Common myeloid progenitor, CD34-positive (primary cell): ENCODE measurements around the gene TMEM212.
"Not testable (repeated sequence)": the region's sequence is repeated elsewhere in the genome, so short reads cannot be mapped to it uniquely, and the experiment has no call there.

Source experiments
- CTCF ChIA-PET: fragments of 350-600 bp; sonication (Branson Sonifier 250); formaldehyde crosslinking; loops from one replicate; lab custom pipeline; 2021; ENCODE audit warnings: antibody characterized with exemption; lab: Charles Lee
- POLR2A ChIA-PET: fragments of 350-600 bp; sonication (Branson Sonifier 250); formaldehyde crosslinking; loops from one replicate; lab custom pipeline; 2021; ENCODE audit warnings: antibody characterized with exemption; lab: Charles Lee
- DNase-seq, 3 donors: peaks; one replicate each; pipeline versions ENCODE4 v3.0.0 to v3.0.0-alpha.2; 2013
- H3K27ac ChIP-seq, 2 experiments: 1 replicate in 1 of 2; 2 replicates in 1 of 2; pipeline ENCODE4 v1.7.0; 2013; ENCODE audit warnings: inconsistent platforms in 2 of 2, low read length in 2 of 2, mild to moderate bottlenecking in 2 of 2, low read depth in 1 of 2, moderate library complexity in 1 of 2; ENCODE audit not compliant: severe bottlenecking in 2 of 2, insufficient read depth in 1 of 2, poor library complexity in 1 of 2
- H3K27me3 ChIP-seq, 5 experiments: replicated peaks in 2 of 5; 1 replicate in 3 of 5; 2 replicates in 2 of 5; pipeline versions ENCODE4 v1.6.1 to v1.7.0; 2013; ENCODE audit warnings: low read length in 4 of 5, mild to moderate bottlenecking in 2 of 5, moderate library complexity in 2 of 5, inconsistent platforms in 1 of 5; ENCODE audit not compliant: insufficient read depth in 5 of 5, control insufficient read depth in 4 of 5
- H3K36me3 ChIP-seq, 4 experiments: 1 replicate in 2 of 4; 2 replicates in 2 of 4; pipeline versions ENCODE4 v1.6.1 to v1.7.0; 2013; ENCODE audit warnings: low read length in 3 of 4, control low read depth in 1 of 4, mild to moderate bottlenecking in 1 of 4; ENCODE audit not compliant: control insufficient read depth in 4 of 4, insufficient read depth in 4 of 4
- H3K4me1 ChIP-seq, 4 experiments: 1 replicate in 3 of 4; 2 replicates in 1 of 4; pipeline versions ENCODE4 v1.6.1 to v1.7.1; 2013; ENCODE audit warnings: low read length in 3 of 4, mild to moderate bottlenecking in 3 of 4, control low read depth in 1 of 4, inconsistent platforms in 1 of 4, moderate library complexity in 1 of 4; ENCODE audit not compliant: control insufficient read depth in 4 of 4, insufficient read depth in 4 of 4; ENCODE audit errors: control extremely low read depth in 1 of 4
- H3K4me3 ChIP-seq, 7 experiments: 1 replicate in 4 of 7; 2 replicates in 3 of 7; pipeline versions ENCODE4 v1.5.1 to v1.7.0; 2013; ENCODE audit warnings: mild to moderate bottlenecking in 7 of 7, low read length in 6 of 7, moderate library complexity in 6 of 7, inconsistent platforms in 2 of 7, low read depth in 2 of 7, control low read depth in 1 of 7; ENCODE audit not compliant: insufficient read depth in 4 of 7, control insufficient read depth in 1 of 7; ENCODE audit errors: extremely low read depth in 1 of 7
- H3K9me3 ChIP-seq, 5 experiments: 1 replicate in 4 of 5; 2 replicates in 1 of 5; pipeline versions ENCODE4 v1.6.1 to v1.7.1; 2013; ENCODE audit warnings: low read length in 4 of 5, mild to moderate bottlenecking in 2 of 5, inconsistent platforms in 1 of 5, low read depth in 1 of 5, moderate library complexity in 1 of 5; ENCODE audit not compliant: control insufficient read depth in 4 of 5, insufficient read depth in 2 of 5; ENCODE audit errors: control extremely low read depth in 1 of 5
- WGBS: methylation state at CpG from one replicate; pipeline ENCODE4 v1.1.5; 2013; ENCODE audit not compliant: insufficient coverage; 5-methylcytosine and 5-hydroxymethylcytosine counted together

Gene TMEM212

GRCh38 chr3:171906503-171906902 lies 63.4 kb downstream of the TMEM212 start:
- H3K36me3 ChIP-seq, POLR2A ChIA-PET, H3K27me3 ChIP-seq, H3K4me1 ChIP-seq, H3K4me3 ChIP-seq, H3K27ac ChIP-seq, DNase-seq, CTCF ChIA-PET: not testable (repeated sequence)
- peaks cover 0 to 12% (median 3%) of the 10 kb centered on the region in 5 experiments for H3K9me3 ChIP-seq
- 97% methylated on average over 4 of the region's 6 CpGs for WGBS

- H3K27me3 ChIP-seq: no peaks in the 10 kb centered on the region
- WGBS: 90% methylated on average over 27 of the region's 33 CpGs
- no peak overlapping the region for H3K27ac ChIP-seq
- CTCF ChIA-PET: no interaction called here
- H3K4me3 ChIP-seq: no peak overlapping the region
- no peak for DNase-seq
- no peaks in the 10 kb centered on the region for H3K4me1 ChIP-seq
- no peaks in the 10 kb centered on the region for H3K36me3 ChIP-seq
- peaks cover 0 to 12% (median 3%) of the 10 kb centered on the region in 5 experiments for H3K9me3 ChIP-seq
- POLR2A ChIA-PET: no interaction called here
Observed at GRCh38 chr3:171906951-171907676, 64.0 kb downstream of the TMEM212 start.

- DNase-seq: no peak
- H3K4me3 ChIP-seq: no peak overlapping the region
- CTCF ChIA-PET: no interaction called here
- POLR2A ChIA-PET: no interaction called here
- no peak overlapping the region for H3K27ac ChIP-seq
- WGBS: 100% methylated on average over 1 of the region's 2 CpGs
- H3K9me3 ChIP-seq: peaks cover 0 to 12% (median 3%) of the 10 kb centered on the region in 5 experiments
- no peaks in the 10 kb centered on the region for H3K4me1 ChIP-seq
- no peaks in the 10 kb centered on the region for H3K27me3 ChIP-seq
- H3K36me3 ChIP-seq: no peaks in the 10 kb centered on the region
Observed at GRCh38 chr3:171907761-171908160, 64.6 kb downstream of the TMEM212 start.

GRCh38 chr3:171908731-171909130 lies 65.6 kb downstream of the TMEM212 start:
- POLR2A ChIA-PET: no interaction called here
- peaks cover 0 to 12% (median 3%) of the 10 kb centered on the region in 5 experiments for H3K9me3 ChIP-seq
- no CpG with 5 or more reads among the region's 2 CpGs for WGBS
- H3K4me3 ChIP-seq: no peak overlapping the region
- H3K36me3 ChIP-seq: no peaks in the 10 kb centered on the region
- CTCF ChIA-PET: no interaction called here
- H3K27me3 ChIP-seq: no peaks in the 10 kb centered on the region
- H3K27ac ChIP-seq: no peak overlapping the region
- no peak for DNase-seq
- no peaks in the 10 kb centered on the region for H3K4me1 ChIP-seq
